ENCODE data around the gene PPP1R12C. TPM values are rescaled to one million over a fixed set of nuclear protein-coding genes. Genes with fewer than 3 reads are reported as not detected.

The PPP1R12C gene
- total and polyA plus RNA-seq, 2 donors from 2014 or later, result 89.0 to 146 TPM

DNA sequence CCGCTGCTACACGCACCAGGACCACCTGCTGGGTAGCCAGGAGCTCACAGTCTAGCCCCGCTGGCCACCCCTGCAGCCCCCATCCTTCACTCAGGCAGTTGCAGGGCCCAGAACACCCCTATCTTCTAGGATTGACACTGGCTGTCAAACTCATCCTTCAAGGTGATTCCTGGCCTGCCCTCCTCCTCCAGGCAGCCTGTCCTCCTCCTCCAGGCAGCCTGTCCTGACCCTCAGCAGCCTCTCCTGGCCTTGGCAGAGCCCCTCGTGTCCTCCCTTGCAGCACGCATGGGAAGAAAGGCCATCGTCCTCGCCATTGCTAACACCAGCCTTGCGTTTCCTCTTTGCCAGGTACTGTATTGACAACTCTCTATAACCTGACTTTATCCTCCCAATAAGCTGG lies 45.5 kb downstream of the PPP1R12C start:
- no peak overlapping the region for H3K4me3 ChIP-seq (ENCODE audit: low read length in 3 of 3)
- H3K9ac ChIP-seq (ENCODE audit: low read length in 3 of 3), result no peak overlapping the region
- TF ChIP-seq, protein P1, sequence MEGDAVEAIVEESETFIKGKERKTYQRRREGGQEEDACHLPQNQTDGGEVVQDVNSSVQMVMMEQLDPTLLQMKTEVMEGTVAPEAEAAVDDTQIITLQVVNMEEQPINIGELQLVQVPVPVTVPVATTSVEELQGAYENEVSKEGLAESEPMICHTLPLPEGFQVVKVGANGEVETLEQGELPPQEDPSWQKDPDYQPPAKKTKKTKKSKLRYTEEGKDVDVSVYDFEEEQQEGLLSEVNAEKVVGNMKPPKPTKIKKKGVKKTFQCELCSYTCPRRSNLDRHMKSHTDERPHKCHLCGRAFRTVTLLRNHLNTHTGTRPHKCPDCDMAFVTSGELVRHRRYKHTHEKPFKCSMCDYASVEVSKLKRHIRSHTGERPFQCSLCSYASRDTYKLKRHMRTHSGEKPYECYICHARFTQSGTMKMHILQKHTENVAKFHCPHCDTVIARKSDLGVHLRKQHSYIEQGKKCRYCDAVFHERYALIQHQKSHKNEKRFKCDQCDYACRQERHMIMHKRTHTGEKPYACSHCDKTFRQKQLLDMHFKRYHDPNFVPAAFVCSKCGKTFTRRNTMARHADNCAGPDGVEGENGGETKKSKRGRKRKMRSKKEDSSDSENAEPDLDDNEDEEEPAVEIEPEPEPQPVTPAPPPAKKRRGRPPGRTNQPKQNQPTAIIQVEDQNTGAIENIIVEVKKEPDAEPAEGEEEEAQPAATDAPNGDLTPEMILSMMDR (IDR thresholded peaks at IDR 0.05; ENCODE audit: borderline replicate concordance, extremely low read depth, insufficient read depth), result no peak
- H3K9me3 ChIP-seq (ENCODE audit: control insufficient read depth in 2 of 3, insufficient read depth in 1 of 3, low read length in 3 of 3), result no peaks in the 10 kb centered on the region
- H3K36me3 ChIP-seq (ENCODE audit: control insufficient read depth in 2 of 3, insufficient read depth in 3 of 3, low read length in 3 of 3), result no peaks in the 10 kb centered on the region
- no peak for FAIRE-seq
- H3K27me3 ChIP-seq (ENCODE audit: control insufficient read depth, insufficient read depth, low read length), result peaks cover 5% of the 10 kb centered on the region
- no peak overlapping the region for H3K27ac ChIP-seq (ENCODE audit: low read depth in 2 of 2, low read length in 2 of 2)
- DNase-seq, result no peak
- H3K4me1 ChIP-seq (ENCODE audit: control insufficient read depth in 2 of 3, insufficient read depth in 2 of 3, low read depth in 1 of 3, low read length in 3 of 3), result peaks cover 0 to 9% (median 2%) of the 10 kb centered on the region in 3 donors
- intact Hi-C loops (cut with DNase I), result no loop called here

DNA sequence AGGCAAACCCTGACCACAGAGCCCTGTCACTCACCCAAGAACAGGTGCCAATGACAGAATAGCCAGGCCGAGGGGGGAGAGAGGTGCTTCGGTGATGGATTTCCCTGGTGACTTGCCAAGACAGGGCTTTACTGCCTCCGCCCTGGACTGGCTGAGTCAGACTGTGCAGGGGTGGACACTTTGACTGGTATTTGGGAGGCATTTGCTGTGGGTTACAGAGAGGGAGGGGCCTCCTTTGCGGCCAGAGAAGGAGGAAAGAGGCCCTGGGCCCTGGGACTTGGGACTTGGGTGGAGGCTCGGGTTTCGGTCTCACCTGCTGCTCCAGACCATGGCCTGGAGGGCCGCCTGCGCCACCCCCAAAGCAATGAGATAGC lies 46.3 kb downstream of the PPP1R12C start:
- intact Hi-C loops (cut with DNase I), result no loop called here

GRCh38 chr19:55070466-55071128 lies 46.8 kb downstream of the PPP1R12C start:
- Histone ChIP-seq H3K4me3 (ENCODE audit: low read length in 3 of 3) (no peak overlapping the region), H3K36me3 (ENCODE audit: control insufficient read depth in 2 of 3, insufficient read depth in 3 of 3, low read length in 3 of 3) (no peaks in the 10 kb centered on the region), H3K4me1 (ENCODE audit: control insufficient read depth in 2 of 3, insufficient read depth in 2 of 3, low read depth in 1 of 3, low read length in 3 of 3) (peaks cover 0 to 4% (median 2%) of the 10 kb centered on the region in 3 donors), H3K27me3 (ENCODE audit: control insufficient read depth, insufficient read depth, low read length) (peaks cover 5% of the 10 kb centered on the region), H3K27ac (ENCODE audit: low read depth in 2 of 2, low read length in 2 of 2) (no peak overlapping the region), H3K9ac (ENCODE audit: low read length in 3 of 3) (no peak overlapping the region), H3K9me3 (ENCODE audit: control insufficient read depth in 2 of 3, insufficient read depth in 1 of 3, low read length in 3 of 3) (no peaks in the 10 kb centered on the region)
- intact Hi-C loops (cut with DNase I), result no loop called here
- FAIRE-seq, result no peak
- TF ChIP-seq, protein P1 (IDR thresholded peaks at IDR 0.05; ENCODE audit: borderline replicate concordance, extremely low read depth, insufficient read depth), result no peak
- DNase-seq, result no peak

More for the DNA sequence above, 46.3 kb downstream of the PPP1R12C start:
- Histone ChIP-seq H3K27ac (ENCODE audit: low read depth in 2 of 2, low read length in 2 of 2) (no peak overlapping the region), H3K4me1 (ENCODE audit: control insufficient read depth in 2 of 3, insufficient read depth in 2 of 3, low read depth in 1 of 3, low read length in 3 of 3) (peaks cover 0 to 4% (median 2%) of the 10 kb centered on the region in 3 donors), H3K4me3 (ENCODE audit: low read length in 3 of 3) (no peak overlapping the region), H3K9me3 (ENCODE audit: control insufficient read depth in 2 of 3, insufficient read depth in 1 of 3, low read length in 3 of 3) (no peaks in the 10 kb centered on the region), H3K36me3 (ENCODE audit: control insufficient read depth in 2 of 3, insufficient read depth in 3 of 3, low read length in 3 of 3) (no peaks in the 10 kb centered on the region), H3K9ac (ENCODE audit: low read length in 3 of 3) (no peak overlapping the region), H3K27me3 (ENCODE audit: control insufficient read depth, insufficient read depth, low read length) (peaks cover 5% of the 10 kb centered on the region)
- TF ChIP-seq, protein P1 (IDR thresholded peaks at IDR 0.05; ENCODE audit: borderline replicate concordance, extremely low read depth, insufficient read depth), result no peak
- FAIRE-seq, result no peak
- DNase-seq, result no peak

GRCh38 chr19:55069865-55070197 lies 47.6 kb downstream of the PPP1R12C start:
- intact Hi-C loops (cut with DNase I), result no loop called here
- H3K4me1 ChIP-seq (ENCODE audit: control insufficient read depth in 2 of 3, insufficient read depth in 2 of 3, low read depth in 1 of 3, low read length in 3 of 3), result peaks cover 0 to 4% (median 0%) of the 10 kb centered on the region in 3 donors
- DNase-seq, result no peak
- no peaks in the 10 kb centered on the region for H3K9me3 ChIP-seq (ENCODE audit: control insufficient read depth in 2 of 3, insufficient read depth in 1 of 3, low read length in 3 of 3)
- H3K36me3 ChIP-seq (ENCODE audit: control insufficient read depth in 2 of 3, insufficient read depth in 3 of 3, low read length in 3 of 3), result no peaks in the 10 kb centered on the region
- no peak overlapping the region for H3K27ac ChIP-seq (ENCODE audit: low read depth in 2 of 2, low read length in 2 of 2)
- peaks cover 5% of the 10 kb centered on the region for H3K27me3 ChIP-seq (ENCODE audit: control insufficient read depth, insufficient read depth, low read length)
- H3K9ac ChIP-seq (ENCODE audit: low read length in 3 of 3), result peak overlapping the region in 1 of 3 donors; percentile 38
- H3K4me3 ChIP-seq (ENCODE audit: low read length in 3 of 3), result peak overlapping the region in 1 of 3 donors; percentile 37
- no peak for FAIRE-seq
- TF ChIP-seq, protein P1 (IDR thresholded peaks at IDR 0.05; ENCODE audit: borderline replicate concordance, extremely low read depth, insufficient read depth), result no peak
